Measurements from ENCODE around the gene C22orf23.

GRCh38 chr22:37995460-37995859, 42.1 kb upstream of the C22orf23 start:
- TF ChIP-seq CTCF (optimal IDR thresholded peaks at IDR 0.05 in 1 of 3, IDR thresholded peaks at IDR 0.05 in 1 of 3, conservative IDR thresholded peaks at IDR 0.05 in 1 of 3; ENCODE audit: extremely low read depth in 1 of 3, insufficient read depth in 2 of 3, low read length in 3 of 3) (no peak), EZH2 (IDR thresholded peaks at IDR 0.05; ENCODE audit: low read length) (no peak)
